B cell (primary cell): ENCODE measurements around the gene ANKDD1B. TPM values are rescaled to one million over a fixed set of nuclear protein-coding genes. Genes with fewer than 3 reads are reported as not detected.

Source experiments
- ATAC-seq: fragments of 200-7000 bp; cut with Tn5 transposase; one replicate; pipeline ENCODE4 v1.10.0; 2021; ENCODE audit warnings: low read depth, mild to moderate bottlenecking, moderate number of reproducible peaks, moderate library complexity
- CTCF ChIA-PET: fragments of 350-600 bp; sonication (Branson Sonifier 250); formaldehyde crosslinking; loops from one replicate; lab custom pipeline; 2021; ENCODE audit warnings: antibody characterized with exemption, inconsistent platforms; lab: Charles Lee
- POLR2A ChIA-PET: fragments of 350-600 bp; sonication (Branson Sonifier 250); formaldehyde crosslinking; loops from one replicate; lab custom pipeline; 2021; ENCODE audit warnings: antibody characterized with exemption; lab: Charles Lee
- DNase-seq: peaks from one replicate; pipeline ENCODE4 v3.0.0; 2013
- H2AFZ ChIP-seq: 2 replicates; pipeline ENCODE4 v1.6.1; 2012; ENCODE audit warnings: mild to moderate bottlenecking, low read depth, low read length; ENCODE audit not compliant: insufficient read depth, poor library complexity, severe bottlenecking
- H3K27ac ChIP-seq, 2 donors: 1 replicate in 1 of 2; 2 replicates in 1 of 2; pipeline ENCODE4 v1.5.1; 2012 to 2013; ENCODE audit warnings: low read length in 2 of 2, mild to moderate bottlenecking in 2 of 2, moderate library complexity in 1 of 2
- H3K27me3 ChIP-seq, 4 experiments: fragments of 200-600 bp in 1 of 4; sonication (generic) in 1 of 4; replicated peaks in 1 of 4; 1 replicate in 2 of 4; 2 replicates in 2 of 4; pipeline versions ENCODE4 v1.6.1 to v1.7.0; 2013 to 2016; ENCODE audit warnings: low read length in 3 of 4, mild to moderate bottlenecking in 2 of 4, mixed read lengths in 1 of 4, moderate library complexity in 1 of 4; ENCODE audit not compliant: insufficient read depth in 4 of 4, control insufficient read depth in 3 of 4; ENCODE audit errors: control extremely low read depth in 1 of 4
- H3K36me3 ChIP-seq, 2 experiments: replicated peaks in 1 of 2; 1 replicate in 1 of 2; 2 replicates in 1 of 2; pipeline versions ENCODE4 v1.6.1 to v1.7.1; 2013; ENCODE audit warnings: low read length in 1 of 2; ENCODE audit not compliant: insufficient read depth in 2 of 2, control insufficient read depth in 1 of 2; ENCODE audit errors: control extremely low read depth in 1 of 2, extremely low read depth in 1 of 2
- H3K4me1 ChIP-seq, 2 donors: fragments of 200-600 bp in 1 of 2; sonication (generic) in 1 of 2; 1 replicate in 1 of 2; 2 replicates in 1 of 2; pipeline versions ENCODE4 v1.5.1 to v1.6.1; 2013 to 2017; ENCODE audit warnings: low read length in 2 of 2; ENCODE audit not compliant: control insufficient read depth in 2 of 2, insufficient read depth in 2 of 2
- H3K4me2 ChIP-seq: replicated peaks from 2 replicates; pipeline ENCODE3; 2012; ENCODE audit warnings: mild to moderate bottlenecking, low read depth, low read length; ENCODE audit not compliant: poor library complexity, severe bottlenecking
- H3K4me3 ChIP-seq, 5 experiments: fragments of 200-600 bp in 1 of 5; sonication (generic) in 1 of 5; 1 replicate in 3 of 5; 2 replicates in 2 of 5; pipeline versions ENCODE4 v1.5.1 to v1.7.0; 2011 to 2016; ENCODE audit warnings: low read length in 4 of 5, mild to moderate bottlenecking in 4 of 5, low read depth in 2 of 5, control low read depth in 1 of 5, moderate library complexity in 1 of 5; ENCODE audit not compliant: insufficient read depth in 1 of 5; ENCODE audit errors: control extremely low read depth in 1 of 5, extremely low read depth in 1 of 5
- H3K79me2 ChIP-seq: fragments of 200-600 bp; sonication (generic); one replicate; pipeline ENCODE4 v1.6.0; 2016; ENCODE audit warnings: low read length; ENCODE audit not compliant: control insufficient read depth, insufficient read depth
- H3K9ac ChIP-seq: fragments of 200-600 bp; sonication (generic); 2 replicates; pipeline ENCODE4 v1.6.1; 2017; ENCODE audit warnings: mild to moderate bottlenecking, low read length, moderate library complexity
- H3K9me3 ChIP-seq, 3 donors: one replicate each; pipeline versions ENCODE4 v1.6.1 to v1.7.1; 2013; ENCODE audit warnings: low read length in 2 of 3; ENCODE audit not compliant: control insufficient read depth in 2 of 3, insufficient read depth in 1 of 3; ENCODE audit errors: control extremely low read depth in 1 of 3
- H4K20me1 ChIP-seq: 2 replicates; pipeline ENCODE4 v1.6.0; 2012; ENCODE audit warnings: mild to moderate bottlenecking, low read length; ENCODE audit not compliant: insufficient read depth, control insufficient read depth, poor library complexity, severe bottlenecking
- H3K27ac Mint-ChIP-seq: one replicate; pipeline ENCODE4 v1.8.0; 2021; ENCODE audit warnings: mixed read lengths
- H3K27me3 Mint-ChIP-seq: one replicate; pipeline ENCODE4 v1.8.0; 2021; ENCODE audit warnings: mixed read lengths
- H3K4me1 Mint-ChIP-seq: one replicate; pipeline ENCODE4 v1.8.0; 2021; ENCODE audit warnings: mixed read lengths
- H3K4me3 Mint-ChIP-seq: one replicate; pipeline ENCODE4 v1.8.0; 2021; ENCODE audit warnings: mixed read lengths
- H3K9me3 Mint-ChIP-seq: one replicate; pipeline ENCODE4 v1.8.0; 2022; ENCODE audit warnings: mixed read lengths; ENCODE audit not compliant: insufficient read depth
- EZH2 ChIP-seq: IDR thresholded peaks from 2 replicates; pipeline ENCODE4 v1.6.1; 2012; ENCODE audit warnings: borderline replicate concordance, low read depth, mild to moderate bottlenecking, moderate library complexity, low read length; ENCODE audit not compliant: insufficient read depth, poor library complexity, severe bottlenecking
- intact Hi-C: fragments of 100-400 bp; cut with micrococcal nuclease; formaldehyde crosslinking; loops from one replicate; pipeline ENCODE4 v1.10.0; 2022
- polyA plus RNA-seq: library from polyadenylated mRNA; depleted of rRNA; stranded (reverse); fragments of >200 nt; gene quantifications from 2 replicates; pipeline ENCODE4 v1.2.3, GENCODE V29; 2012
- total RNA-seq, 2 donors: library from RNA; stranded (reverse); fragments of 120-200 nt in 1 of 2; gene quantifications; 1 replicate in 1 of 2; 2 replicates in 1 of 2; pipeline versions ENCODE4 v1.2.3 to v1.2.4, GENCODE V29; 2013 to 2022
- TF ChIP-seq, protein P1 (sequence below): fragments of 200-600 bp; IDR thresholded peaks from one replicate; pipeline ENCODE4 v1.8.0; 2022; ENCODE audit warnings: antibody characterized with exemption, mild to moderate bottlenecking

ANKDD1B gene
- total and polyA plus RNA-seq, 2 donors (not counting 1 experiment from before 2014, with no cell fraction given), result 0.30 to 1.1 TPM

DNA sequence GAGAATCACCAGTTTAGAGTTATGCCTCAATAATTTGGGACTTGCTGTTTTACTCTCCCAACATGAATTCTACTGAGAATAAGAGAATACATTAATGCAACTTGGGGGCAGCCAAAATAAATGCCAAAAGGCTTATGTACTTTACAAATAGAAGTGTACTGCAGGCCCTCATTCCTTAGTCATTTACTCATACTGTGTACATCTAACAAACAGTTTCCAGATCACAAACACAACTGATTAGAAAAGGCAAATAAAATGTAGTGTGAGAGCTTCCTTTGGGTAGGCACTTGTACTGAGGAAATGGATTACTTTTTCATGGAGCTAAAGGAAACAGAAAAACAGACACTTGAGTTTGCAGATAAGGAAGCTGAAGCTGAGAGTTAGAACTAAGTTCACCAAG, 12.6 kb downstream of the ANKDD1B start:
- H4K20me1 ChIP-seq, result no peaks in the 10 kb centered on the region
- H3K4me3 Mint-ChIP-seq, result no peak overlapping the region
- no peaks in the 10 kb centered on the region for H3K4me1 ChIP-seq
- no peaks in the 10 kb centered on the region for H3K4me1 Mint-ChIP-seq
- no peak for ATAC-seq
- no peak overlapping the region for H3K27ac ChIP-seq
- ChIA-PET CTCF (no interaction called here), POLR2A (no interaction called here)
- no peak overlapping the region for H3K9ac ChIP-seq
- H3K4me3 ChIP-seq, result no peak overlapping the region
- no peaks in the 10 kb centered on the region for H3K9me3 Mint-ChIP-seq
- no peaks in the 10 kb centered on the region for H3K27me3 ChIP-seq
- H3K4me2 ChIP-seq, result no peak overlapping the region
- no peaks in the 10 kb centered on the region for H3K27me3 Mint-ChIP-seq
- H3K36me3 ChIP-seq, result no peaks in the 10 kb centered on the region
- H3K9me3 ChIP-seq, result no peaks in the 10 kb centered on the region
- intact Hi-C loops, result no loop called here
- H3K27ac Mint-ChIP-seq, result no peak overlapping the region
- no peaks in the 10 kb centered on the region for H3K79me2 ChIP-seq
- DNase-seq, result no peak
- TF ChIP-seq EZH2, result no peak
- no peak overlapping the region for H2AFZ ChIP-seq

DNA sequence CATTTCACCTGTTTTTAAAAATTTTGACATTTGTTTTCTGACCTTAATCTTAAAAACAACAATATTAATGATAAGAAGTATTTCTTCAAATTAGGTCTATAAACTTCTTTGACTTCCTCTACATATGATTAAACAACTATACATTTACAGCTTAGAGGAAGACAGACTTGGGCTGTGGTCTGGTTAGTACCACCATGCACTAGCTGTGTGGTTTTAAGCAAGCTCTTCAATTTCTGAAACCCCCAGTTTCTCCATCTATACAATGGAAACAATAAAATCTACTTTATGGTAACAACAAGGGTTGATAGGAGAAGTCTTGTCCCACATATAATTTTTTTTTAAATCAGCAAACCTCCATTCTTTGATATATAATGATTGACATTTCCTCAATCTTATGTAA, 15.7 kb downstream of the ANKDD1B start:
- no peaks in the 10 kb centered on the region for H3K4me1 Mint-ChIP-seq
- POLR2A ChIA-PET, result no interaction called here
- no peak overlapping the region for H3K27ac Mint-ChIP-seq

More for the DNA sequence above, 15.7 kb downstream of the ANKDD1B start:
- H3K36me3 ChIP-seq, result no peaks in the 10 kb centered on the region
- TF ChIP-seq, protein P1, sequence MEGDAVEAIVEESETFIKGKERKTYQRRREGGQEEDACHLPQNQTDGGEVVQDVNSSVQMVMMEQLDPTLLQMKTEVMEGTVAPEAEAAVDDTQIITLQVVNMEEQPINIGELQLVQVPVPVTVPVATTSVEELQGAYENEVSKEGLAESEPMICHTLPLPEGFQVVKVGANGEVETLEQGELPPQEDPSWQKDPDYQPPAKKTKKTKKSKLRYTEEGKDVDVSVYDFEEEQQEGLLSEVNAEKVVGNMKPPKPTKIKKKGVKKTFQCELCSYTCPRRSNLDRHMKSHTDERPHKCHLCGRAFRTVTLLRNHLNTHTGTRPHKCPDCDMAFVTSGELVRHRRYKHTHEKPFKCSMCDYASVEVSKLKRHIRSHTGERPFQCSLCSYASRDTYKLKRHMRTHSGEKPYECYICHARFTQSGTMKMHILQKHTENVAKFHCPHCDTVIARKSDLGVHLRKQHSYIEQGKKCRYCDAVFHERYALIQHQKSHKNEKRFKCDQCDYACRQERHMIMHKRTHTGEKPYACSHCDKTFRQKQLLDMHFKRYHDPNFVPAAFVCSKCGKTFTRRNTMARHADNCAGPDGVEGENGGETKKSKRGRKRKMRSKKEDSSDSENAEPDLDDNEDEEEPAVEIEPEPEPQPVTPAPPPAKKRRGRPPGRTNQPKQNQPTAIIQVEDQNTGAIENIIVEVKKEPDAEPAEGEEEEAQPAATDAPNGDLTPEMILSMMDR, result no peak
- TF ChIP-seq EZH2, result no peak
- intact Hi-C loops, result no loop called here
- no peaks in the 10 kb centered on the region for H3K9me3 ChIP-seq
- no peaks in the 10 kb centered on the region for H3K9me3 Mint-ChIP-seq
- H3K9ac ChIP-seq, result no peak overlapping the region
- no peak overlapping the region for H3K4me3 Mint-ChIP-seq
- H2AFZ ChIP-seq, result no peak overlapping the region
- H3K79me2 ChIP-seq, result no peaks in the 10 kb centered on the region
- no peaks in the 10 kb centered on the region for H3K4me1 ChIP-seq
- CTCF ChIA-PET, result no interaction called here
- no peaks in the 10 kb centered on the region for H3K27me3 Mint-ChIP-seq
- H3K27me3 ChIP-seq, result no peaks in the 10 kb centered on the region
- no peak overlapping the region for H3K27ac ChIP-seq
- ATAC-seq (no peak), DNase-seq (no peak)
- H3K4me3 ChIP-seq, result no peak overlapping the region
- H3K4me2 ChIP-seq, result no peak overlapping the region
- H4K20me1 ChIP-seq, result no peaks in the 10 kb centered on the region
